DMS 273 (cell line): ENCODE data around the gene NREP.

Experiments used
- DNase-seq: peaks from one replicate; lab custom pipeline; 2025; ENCODE audit not compliant: unreplicated experiment; lab: John Stamatoyannopoulos, UW

The NREP gene

GRCh38 chr5:111765613-111766571 lies 8.9 kb upstream of the NREP start:
- DNase-seq = no peak

- DNase-seq = no peak
These were observed 7.0 kb upstream of the NREP start for GRCh38 chr5:111764019-111764418.

- no peak for DNase-seq
These were observed 5.9 kb upstream of the NREP start for GRCh38 chr5:111762895-111763294.

- no peak for DNase-seq
These were observed 1.3 kb upstream of the NREP start for GRCh38 chr5:111758284-111758628.

- peak; percentile 98 for DNase-seq
These were observed 625 bp upstream of the NREP start for GRCh38 chr5:111757355-111758283.

- peak; percentile 51 for DNase-seq
These were observed 1.0 kb downstream of the NREP start for GRCh38 chr5:111755942-111756381.

- no peak for DNase-seq
These were observed 1.6 kb downstream of the NREP start for GRCh38 chr5:111755345-111755941.

- no peak for DNase-seq
These were observed 3.0 kb downstream of the NREP start for GRCh38 chr5:111753884-111754589.

GRCh38 chr5:111752426-111752965 lies 4.5 kb downstream of the NREP start:
- no peak for DNase-seq

- no peak for DNase-seq
These were observed 7.5 kb downstream of the NREP start for GRCh38 chr5:111749303-111750026.

GRCh38 chr5:111748304-111748763 lies 8.7 kb downstream of the NREP start:
- DNase-seq = peak; percentile 86

- peak; percentile 30 for DNase-seq
These were observed 9.7 kb downstream of the NREP start for GRCh38 chr5:111747337-111747736.

GRCh38 chr5:111746791-111747190 lies 10.2 kb downstream of the NREP start:
- peak; percentile 26 for DNase-seq

GRCh38 chr5:111745075-111745739 lies 11.8 kb downstream of the NREP start:
- DNase-seq = no peak

GRCh38 chr5:111744455-111744854 lies 12.5 kb downstream of the NREP start:
- DNase-seq = peak; percentile 54

- no peak for DNase-seq
These were observed 13.0 kb downstream of the NREP start for GRCh38 chr5:111743988-111744387.

GRCh38 chr5:111743512-111743911 lies 13.5 kb downstream of the NREP start:
- DNase-seq = peak; percentile 25

GRCh38 chr5:111742177-111742994 lies 14.6 kb downstream of the NREP start:
- DNase-seq = peak; percentile 41
